ENCODE data around the gene OPTC.

GRCh38 chr1:203546274-203546673 lies 52.3 kb downstream of the OPTC start:
- TF ChIP-seq ZNF148 (tag by site-specific recombination; IDR thresholded peaks at IDR 0.05; ENCODE audit: borderline replicate concordance) (no peak), ZBTB20 (tag by site-specific recombination; IDR thresholded peaks at IDR 0.05) (no peak), ATF2 (tag by site-specific recombination; IDR thresholded peaks at IDR 0.05; ENCODE audit: low read depth) (no peak), ZNF473 (tag by site-specific recombination; IDR thresholded peaks at IDR 0.05) (no peak), ZNF140 (tag by site-specific recombination; IDR thresholded peaks at IDR 0.05) (no peak)
- TF ChIP-seq, protein P1, sequence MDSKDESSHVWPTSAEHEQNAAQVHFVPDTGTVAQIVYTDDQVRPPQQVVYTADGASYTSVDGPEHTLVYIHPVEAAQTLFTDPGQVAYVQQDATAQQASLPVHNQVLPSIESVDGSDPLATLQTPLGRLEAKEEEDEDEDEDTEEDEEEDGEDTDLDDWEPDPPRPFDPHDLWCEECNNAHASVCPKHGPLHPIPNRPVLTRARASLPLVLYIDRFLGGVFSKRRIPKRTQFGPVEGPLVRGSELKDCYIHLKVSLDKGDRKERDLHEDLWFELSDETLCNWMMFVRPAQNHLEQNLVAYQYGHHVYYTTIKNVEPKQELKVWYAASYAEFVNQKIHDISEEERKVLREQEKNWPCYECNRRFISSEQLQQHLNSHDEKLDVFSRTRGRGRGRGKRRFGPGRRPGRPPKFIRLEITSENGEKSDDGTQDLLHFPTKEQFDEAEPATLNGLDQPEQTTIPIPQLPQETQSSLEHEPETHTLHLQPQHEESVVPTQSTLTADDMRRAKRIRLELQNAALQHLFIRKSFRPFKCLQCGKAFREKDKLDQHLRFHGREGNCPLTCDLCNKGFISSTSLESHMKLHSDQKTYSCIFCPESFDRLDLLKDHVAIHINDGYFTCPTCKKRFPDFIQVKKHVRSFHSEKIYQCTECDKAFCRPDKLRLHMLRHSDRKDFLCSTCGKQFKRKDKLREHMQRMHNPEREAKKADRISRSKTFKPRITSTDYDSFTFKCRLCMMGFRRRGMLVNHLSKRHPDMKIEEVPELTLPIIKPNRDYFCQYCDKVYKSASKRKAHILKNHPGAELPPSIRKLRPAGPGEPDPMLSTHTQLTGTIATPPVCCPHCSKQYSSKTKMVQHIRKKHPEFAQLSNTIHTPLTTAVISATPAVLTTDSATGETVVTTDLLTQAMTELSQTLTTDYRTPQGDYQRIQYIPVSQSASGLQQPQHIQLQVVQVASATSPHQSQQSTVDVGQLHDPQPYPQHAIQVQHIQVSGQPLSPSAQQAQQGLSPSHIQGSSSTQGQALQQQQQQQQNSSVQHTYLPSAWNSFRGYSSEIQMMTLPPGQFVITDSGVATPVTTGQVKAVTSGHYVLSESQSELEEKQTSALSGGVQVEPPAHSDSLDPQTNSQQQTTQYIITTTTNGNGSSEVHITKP (tag by site-specific recombination; IDR thresholded peaks at IDR 0.05): no peak
